T47D (cell line): Measurements from ENCODE around the gene TTC12.

Experiments
- DNase-seq, 2 experiments: peaks; one replicate each; pipeline versions ENCODE4 v3.0.0 to v3.0.0-alpha.2; 2011 to 2012; ENCODE audit warnings: low read depth in 1 of 2, low spot score in 1 of 2
- JUND ChIP-seq: IDR thresholded peaks from 2 replicates; pipeline ENCODE4 v1.6.1; 2012; ENCODE audit warnings: low read depth
- in situ Hi-C: cut with HindIII; loops from 2 replicates; pipeline ENCODE4 v1.10.0; 2016; ENCODE audit warnings: low sequenced_read_pairs, low pct_unique_long_range_greater_than_20kb

Gene TTC12

GRCh38 chr11:113409526-113409925 lies 95.1 kb downstream of the TTC12 start:
- in situ Hi-C loops, result no loop called here
- TF ChIP-seq JUND, result no peak
- DNase-seq, result no peak

GRCh38 chr11:113410414-113411135 lies 96.2 kb downstream of the TTC12 start:
- in situ Hi-C loops, result no loop called here
- DNase-seq, result no peak
- no peak for TF ChIP-seq JUND

GRCh38 chr11:113411536-113411935 lies 97.2 kb downstream of the TTC12 start:
- in situ Hi-C loops, result no loop called here
- DNase-seq, result no peak
- no peak for TF ChIP-seq JUND

GRCh38 chr11:113412675-113413074 lies 98.3 kb downstream of the TTC12 start:
- in situ Hi-C loops, result no loop called here
- no peak for TF ChIP-seq JUND
- no peak for DNase-seq

- in situ Hi-C loops, result no loop called here
- DNase-seq, result no peak
Measured at GRCh38 chr11:113415343-113415742, 101.0 kb downstream of the TTC12 start.

More at GRCh38 chr11:113415343-113415742, 101.0 kb downstream of the TTC12 start:
- no peak for TF ChIP-seq JUND
